GM12872 (cell line): ENCODE measurements around the gene TWSG1.

Experiments
- CTCF ChIP-seq: IDR thresholded peaks from 3 replicates; pipeline ENCODE4 v1.5.1; 2011; ENCODE audit warnings: low read depth, mild to moderate bottlenecking, low read length, moderate library complexity; ENCODE audit not compliant: insufficient read depth

Gene TWSG1

DNA sequence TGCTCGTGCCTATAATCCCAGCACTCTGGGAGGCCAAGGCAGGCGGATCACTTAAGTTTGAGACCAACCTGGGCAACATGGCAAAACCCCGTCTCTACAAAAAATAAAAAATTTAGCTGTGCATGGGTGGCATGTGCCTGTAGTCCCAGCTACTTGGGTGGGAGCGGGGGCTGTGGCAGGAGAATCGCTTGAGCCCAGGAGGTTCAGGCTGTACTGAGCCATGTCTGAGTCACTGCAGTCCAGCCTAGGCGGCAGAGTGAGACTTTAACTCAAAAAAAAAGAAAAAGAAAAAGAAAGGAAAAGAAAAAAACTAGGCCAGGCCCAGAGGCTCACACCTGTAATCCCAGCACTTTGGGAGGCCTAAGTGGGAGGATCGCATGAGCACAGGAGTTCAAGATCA lies 30.8 kb downstream of the TWSG1 start:
- no peak for TF ChIP-seq CTCF

DNA sequence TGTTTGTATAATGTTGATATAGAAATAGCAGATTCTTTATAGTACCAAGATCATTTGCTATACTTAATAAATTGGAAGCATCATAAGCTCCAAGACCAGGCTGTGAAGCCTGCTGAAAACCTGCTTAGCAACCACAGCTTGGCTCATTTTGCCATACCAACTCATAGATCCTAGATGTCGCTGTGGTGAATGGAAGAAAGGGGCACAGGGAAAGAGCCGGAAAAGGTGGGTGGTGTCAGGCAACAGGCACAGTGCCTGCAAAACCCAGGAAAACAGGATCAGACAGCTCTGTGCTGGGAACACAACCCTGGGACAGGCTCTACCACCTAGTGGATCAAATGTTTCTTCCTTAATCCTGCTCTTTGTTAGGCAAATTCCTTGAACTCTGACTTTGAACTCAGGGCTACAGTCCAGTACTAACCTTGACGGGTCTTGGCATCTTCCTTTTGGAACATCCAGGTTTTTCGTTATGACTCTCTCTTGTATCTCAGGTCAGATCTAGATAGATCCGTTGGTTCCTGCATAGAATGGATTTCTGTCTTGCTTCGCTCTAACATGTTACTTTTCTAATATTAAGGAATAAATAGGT lies 31.6 kb downstream of the TWSG1 start:
- no peak for TF ChIP-seq CTCF

GRCh38 chr18:9379118-9379517 lies 44.5 kb downstream of the TWSG1 start:
- TF ChIP-seq CTCF = no peak

DNA sequence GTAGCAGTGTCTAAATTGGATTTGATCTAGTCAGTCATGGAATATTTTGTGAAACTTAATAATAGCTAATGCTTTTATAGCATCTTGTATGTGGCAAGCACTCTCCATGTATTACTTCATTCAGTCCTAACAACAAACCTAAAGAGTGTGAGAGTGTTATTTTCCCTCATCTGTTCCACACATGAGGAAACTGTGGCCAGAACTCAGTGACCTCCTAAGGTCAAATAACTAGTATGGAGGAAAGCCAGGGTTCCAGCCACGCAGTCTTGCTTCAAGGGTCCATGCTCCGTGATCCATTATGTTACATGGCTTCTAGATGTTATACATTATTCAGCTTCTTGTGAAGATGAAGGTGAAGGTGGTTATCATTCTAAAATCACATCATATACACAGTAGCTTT lies 45.5 kb downstream of the TWSG1 start:
- TF ChIP-seq CTCF = no peak

DNA sequence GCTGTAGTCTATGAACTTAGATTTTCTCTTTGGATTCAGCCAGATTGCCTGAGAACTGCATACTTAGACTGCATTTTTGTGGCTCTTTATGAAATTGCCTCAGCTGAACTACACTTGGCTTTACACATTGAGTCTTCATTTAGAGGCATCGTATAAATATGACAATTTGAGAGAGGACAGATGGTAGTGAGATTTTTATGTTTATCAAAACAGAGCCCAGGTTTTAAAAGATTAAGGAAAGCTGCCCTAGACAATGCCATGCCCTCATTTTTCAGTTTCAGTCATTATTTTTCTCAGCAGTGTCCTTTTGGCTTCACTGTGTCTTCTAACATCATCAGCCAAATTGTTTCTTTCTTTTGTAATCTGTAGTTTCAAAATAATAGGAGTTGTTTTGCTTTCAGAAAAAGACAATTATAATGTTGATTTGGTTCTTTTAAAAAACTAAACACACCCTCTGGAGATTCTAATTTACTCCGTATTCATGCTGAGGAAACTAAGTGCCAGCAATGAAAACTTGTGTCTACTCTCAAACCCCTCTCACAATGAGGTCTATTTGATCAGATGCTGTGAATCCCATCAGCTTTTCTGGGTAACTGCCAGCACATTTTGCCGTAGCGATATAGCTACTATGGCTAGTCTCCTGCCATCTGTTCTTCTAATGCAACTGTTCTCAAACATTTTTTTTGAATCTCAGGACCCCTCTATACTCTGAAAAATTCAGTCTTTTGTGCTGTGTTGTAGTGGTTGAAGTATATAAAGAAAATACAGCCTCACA lies 46.2 kb downstream of the TWSG1 start:
- TF ChIP-seq CTCF = no peak

- no peak for TF ChIP-seq CTCF
These were observed 52.3 kb downstream of the TWSG1 start for GRCh38 chr18:9386879-9387278.

- TF ChIP-seq CTCF = no peak
These were observed 53.3 kb downstream of the TWSG1 start for GRCh38 chr18:9387891-9388290.
